GM23248 (cell line): ENCODE measurements around the gene STARD8. TPM values are rescaled to one million over a fixed set of nuclear protein-coding genes. Genes with fewer than 3 reads are reported as not detected.

Experiments
- DNase-seq: peaks from one replicate; pipeline ENCODE4 v3.0.0-alpha.2; 2015
- H2AFZ ChIP-seq: fragments of 200-600 bp; sonication (generic); 2 replicates; pipeline ENCODE4 v1.6.1; 2016; ENCODE audit warnings: antibody characterized with exemption
- H3F3A ChIP-seq: fragments of 200-600 bp; sonication (generic); 2 replicates; pipeline ENCODE4 v1.6.1; 2016; ENCODE audit warnings: mild to moderate bottlenecking, antibody characterized with exemption, mixed run types; ENCODE audit not compliant: insufficient read depth
- H3K27ac ChIP-seq: fragments of 200-600 bp; sonication (generic); 2 replicates; pipeline ENCODE4 v1.5.1; 2016; ENCODE audit warnings: mild to moderate bottlenecking
- H3K27me3 ChIP-seq: fragments of 200-600 bp; sonication (generic); replicated peaks from 2 replicates; pipeline ENCODE4 v1.6.1; 2016; ENCODE audit warnings: mild to moderate bottlenecking; ENCODE audit not compliant: insufficient read depth
- H3K36me3 ChIP-seq: fragments of 200-600 bp; sonication (generic); 2 replicates; pipeline ENCODE4 v1.6.1; 2016; ENCODE audit warnings: low read depth, mild to moderate bottlenecking
- H3K4me1 ChIP-seq: fragments of 200-600 bp; sonication (generic); 2 replicates; pipeline ENCODE4 v1.6.1; 2016; ENCODE audit warnings: mild to moderate bottlenecking; ENCODE audit not compliant: insufficient read depth
- H3K4me2 ChIP-seq: fragments of 200-600 bp; sonication (generic); one replicate; pipeline ENCODE4 v1.6.1; 2016; ENCODE audit warnings: mild to moderate bottlenecking; ENCODE audit not compliant: unreplicated experiment
- H3K4me3 ChIP-seq: fragments of 200-600 bp; sonication (generic); 2 replicates; pipeline ENCODE4 v1.5.1; 2016; ENCODE audit warnings: mild to moderate bottlenecking
- H3K79me2 ChIP-seq: fragments of 200-600 bp; sonication (generic); 2 replicates; pipeline ENCODE4 v1.6.1; 2016; ENCODE audit warnings: mild to moderate bottlenecking; ENCODE audit not compliant: insufficient read depth
- H3K9ac ChIP-seq: fragments of 200-600 bp; sonication (generic); 2 replicates; pipeline ENCODE4 v1.6.1; 2016; ENCODE audit warnings: mild to moderate bottlenecking
- H3K9me2 ChIP-seq: fragments of 200-600 bp; sonication (generic); 2 replicates; pipeline ENCODE4 v1.6.1; 2016; ENCODE audit warnings: mixed run types, mild to moderate bottlenecking, moderate library complexity; ENCODE audit not compliant: insufficient read depth
- H3K9me3 ChIP-seq: fragments of 200-600 bp; sonication (generic); one replicate; pipeline ENCODE4 v1.6.1; 2017; ENCODE audit warnings: low read depth
- H4K20me1 ChIP-seq: fragments of 200-600 bp; sonication (generic); 2 replicates; pipeline ENCODE4 v1.6.0; 2016; ENCODE audit not compliant: insufficient read depth
- EZH2 ChIP-seq: fragments of 200-600 bp; sonication (generic); IDR thresholded peaks from 2 replicates; pipeline ENCODE4 v1.6.1; 2018; ENCODE audit warnings: antibody characterized with exemption, mild to moderate bottlenecking; ENCODE audit not compliant: insufficient read depth, poor library complexity, severe bottlenecking
- EZH2phosphoT487 ChIP-seq: fragments of 200-600 bp; sonication (generic); IDR thresholded peaks from 2 replicates; pipeline ENCODE4 v1.6.1; 2018; ENCODE audit warnings: antibody characterized with exemption, moderate library complexity, mild to moderate bottlenecking, low read depth; ENCODE audit not compliant: insufficient read depth
- WGBS, 2 experiments: methylation state at CpG; one replicate each; pipeline ENCODE4 v1.1.6; 2015 to 2017; ENCODE audit warnings: low lambda C conversion rate in 2 of 2, low coverage in 1 of 2; ENCODE audit errors: missing lambda C conversion rate in 2 of 2; 5-methylcytosine and 5-hydroxymethylcytosine counted together
- in situ Hi-C: fragments of 300-500 bp; cut with MboI; formaldehyde crosslinking; loops from 2 replicates; pipeline ENCODE4 v1.15.0; 2020
- polyA plus RNA-seq: library from polyadenylated mRNA; unstranded; fragments of >200 nt; fragmentation: Nextera tagmentation; extraction: Ambion mirVana; gene quantifications from 2 replicates; pipeline ENCODE4 v1.2.1, GENCODE V29; 2016
- total RNA-seq: library from RNA; depleted of rRNA; stranded (reverse); fragments of >200 nt; shearing (Covaris generic); gene quantifications from 2 replicates; pipeline ENCODE4 v1.2.3, GENCODE V29; 2014

The STARD8 gene
- total and polyA plus RNA-seq, 2 experiments from 2014 or later = 0.69 to 2.4 TPM

GRCh38 chrX:68711845-68712244, 64.4 kb downstream of the STARD8 start:
- Histone ChIP-seq H3K4me2 (no peak overlapping the region), H3K4me3 (no peak overlapping the region), H3K4me1 (no peaks in the 10 kb centered on the region), H3K27me3 (no peaks in the 10 kb centered on the region), H3K9me3 (no peaks in the 10 kb centered on the region), H3K79me2 (no peaks in the 10 kb centered on the region), H2AFZ (no peak overlapping the region), H3F3A (no peaks in the 10 kb centered on the region), H3K36me3 (no peaks in the 10 kb centered on the region), H3K27ac (no peak overlapping the region), H3K9ac (no peak overlapping the region), H4K20me1 (no peaks in the 10 kb centered on the region), H3K9me2 (no peaks in the 10 kb centered on the region)
- in situ Hi-C loops = loop anchor here (25.0 kb wide), 2 partner anchors 175 to 525 kb away; no protein-coding TSS in a partner anchor
- no peak for TF ChIP-seq EZH2
- no peak for TF ChIP-seq EZH2phosphoT487
- DNase-seq = no peak
- 60 to 83% methylated on average over 2 to 3 of the region's 5 CpGs for WGBS, 2 experiments

- H3K9me2 ChIP-seq = no peaks in the 10 kb centered on the region
Measured at GRCh38 chrX:68714856-68715255, 67.4 kb downstream of the STARD8 start.

DNA sequence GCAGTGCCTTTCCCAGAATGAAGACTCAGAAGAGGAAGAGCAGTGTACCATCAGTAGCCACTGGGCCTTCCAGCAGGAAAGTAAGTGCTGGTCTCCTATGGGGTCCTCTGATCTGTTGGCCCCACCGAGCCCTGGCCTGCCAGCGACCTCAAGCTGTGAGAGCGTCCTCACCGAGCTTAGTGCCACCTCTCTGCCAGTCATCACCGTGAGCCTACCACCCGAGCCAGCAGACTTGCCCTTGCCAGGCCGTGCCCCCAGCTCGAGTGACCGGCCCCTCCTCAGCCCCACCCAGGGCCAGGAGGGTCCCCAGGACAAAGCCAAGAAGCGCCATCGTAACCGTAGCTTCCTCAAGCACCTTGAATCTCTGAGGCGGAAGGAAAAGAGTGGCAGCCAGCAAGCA, 69.7 kb downstream of the STARD8 start:
- no peaks in the 10 kb centered on the region for H3K36me3 ChIP-seq

More at GRCh38 chrX:68714856-68715255, 67.4 kb downstream of the STARD8 start:
- H3K27ac ChIP-seq = no peak overlapping the region
- no peaks in the 10 kb centered on the region for H3K79me2 ChIP-seq
- no peaks in the 10 kb centered on the region for H3K27me3 ChIP-seq
- no peaks in the 10 kb centered on the region for H3K36me3 ChIP-seq
- TF ChIP-seq EZH2 (no peak), EZH2phosphoT487 (no peak)
- no peak overlapping the region for H2AFZ ChIP-seq
- H3F3A ChIP-seq = no peaks in the 10 kb centered on the region
- H3K4me2 ChIP-seq = no peak overlapping the region
- H3K9me3 ChIP-seq = no peaks in the 10 kb centered on the region
- H3K4me3 ChIP-seq = no peak overlapping the region
- 93% methylated on average over 3 of the region's 3 CpGs; no CpG with 5 or more reads in 1 of the 2 experiments for WGBS, 2 experiments
- no peaks in the 10 kb centered on the region for H3K4me1 ChIP-seq
- in situ Hi-C loops = loop anchor here (25.0 kb wide), 2 partner anchors 178 to 528 kb away; no protein-coding TSS in a partner anchor
- no peaks in the 10 kb centered on the region for H4K20me1 ChIP-seq
- DNase-seq = no peak
- H3K9ac ChIP-seq = no peak overlapping the region

DNA sequence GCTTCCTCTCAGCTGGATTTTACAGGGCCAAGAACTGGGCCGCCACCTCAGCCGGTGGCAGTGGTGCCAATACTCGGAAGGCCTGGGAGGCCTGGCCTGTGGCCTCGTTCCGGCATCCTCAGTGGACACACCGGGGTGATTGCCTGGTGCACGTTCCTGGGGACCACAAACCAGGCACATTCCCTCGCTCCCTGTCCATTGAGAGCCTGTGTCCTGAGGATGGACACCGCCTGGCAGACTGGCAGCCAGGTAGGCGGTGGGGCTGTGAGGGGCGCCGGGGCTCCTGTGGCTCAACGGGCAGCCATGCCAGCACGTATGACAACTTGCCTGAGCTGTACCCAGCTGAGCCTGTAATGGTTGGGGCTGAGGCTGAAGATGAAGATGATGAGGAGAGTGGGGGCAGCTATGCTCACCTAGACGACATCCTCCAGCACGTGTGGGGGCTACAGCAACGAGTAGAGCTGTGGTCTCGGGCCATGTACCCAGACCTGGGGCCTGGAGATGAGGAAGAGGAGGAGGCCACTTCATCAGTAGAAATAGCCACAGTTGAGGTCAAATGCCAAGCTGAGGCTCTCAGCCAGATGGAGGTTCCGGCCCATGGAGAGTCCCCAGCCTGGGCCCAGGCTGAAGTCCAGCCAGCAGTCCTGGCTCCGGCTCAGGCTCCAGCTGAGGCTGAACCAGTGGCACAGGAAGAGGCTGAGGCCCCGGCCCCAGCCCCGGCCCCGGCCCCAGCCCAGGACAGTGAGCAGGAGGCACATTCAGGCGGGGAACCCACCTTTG, 70.4 kb downstream of the STARD8 start:
- Histone ChIP-seq H3K9me2 (no peaks in the 10 kb centered on the region), H3K36me3 (no peaks in the 10 kb centered on the region), H3K27ac (no peak overlapping the region), H4K20me1 (no peaks in the 10 kb centered on the region), H3K27me3 (no peaks in the 10 kb centered on the region), H3K9me3 (no peaks in the 10 kb centered on the region), H3K4me1 (no peaks in the 10 kb centered on the region), H3K4me2 (no peak overlapping the region), H3K9ac (no peak overlapping the region), H3K79me2 (no peaks in the 10 kb centered on the region), H2AFZ (no peak overlapping the region), H3K4me3 (no peak overlapping the region), H3F3A (no peaks in the 10 kb centered on the region)
- no peak for TF ChIP-seq EZH2
- TF ChIP-seq EZH2phosphoT487 = no peak
- WGBS, 2 experiments = 98% methylated on average over 14 to 16 of the region's 24 CpGs
- in situ Hi-C loops = loop anchor here (25.0 kb wide), 2 partner anchors 181 to 531 kb away; no protein-coding TSS in a partner anchor
- DNase-seq = no peak

More for the DNA sequence above, 69.7 kb downstream of the STARD8 start:
- Histone ChIP-seq H3K4me3 (no peak overlapping the region), H3K9me2 (no peaks in the 10 kb centered on the region), H3K4me2 (no peak overlapping the region), H4K20me1 (no peaks in the 10 kb centered on the region), H3K79me2 (no peaks in the 10 kb centered on the region), H2AFZ (no peak overlapping the region), H3K27ac (no peak overlapping the region), H3K9ac (no peak overlapping the region), H3K4me1 (no peaks in the 10 kb centered on the region), H3K27me3 (no peaks in the 10 kb centered on the region), H3K9me3 (no peaks in the 10 kb centered on the region), H3F3A (no peaks in the 10 kb centered on the region)
- no peak for DNase-seq
- in situ Hi-C loops = loop anchor here (25.0 kb wide), 2 partner anchors 180 to 530 kb away; no protein-coding TSS in a partner anchor
- TF ChIP-seq EZH2 (no peak), EZH2phosphoT487 (no peak)
- 98% methylated on average over 4 of the region's 13 CpGs; no CpG with 5 or more reads in 1 of the 2 experiments for WGBS, 2 experiments
